Activated CD4-positive, alpha-beta T cell treated with anti-CD3 and anti-CD28 coated beads for 24 hours (primary cell): Measurements from ENCODE around the gene LYRM4.

ENCODE experiments used
- DNase-seq, 2 donors: peaks; one replicate each; pipeline ENCODE4 v3.0.0-alpha.2; 2020; ENCODE audit warnings: low read depth in 2 of 2

The LYRM4 gene

DNA sequence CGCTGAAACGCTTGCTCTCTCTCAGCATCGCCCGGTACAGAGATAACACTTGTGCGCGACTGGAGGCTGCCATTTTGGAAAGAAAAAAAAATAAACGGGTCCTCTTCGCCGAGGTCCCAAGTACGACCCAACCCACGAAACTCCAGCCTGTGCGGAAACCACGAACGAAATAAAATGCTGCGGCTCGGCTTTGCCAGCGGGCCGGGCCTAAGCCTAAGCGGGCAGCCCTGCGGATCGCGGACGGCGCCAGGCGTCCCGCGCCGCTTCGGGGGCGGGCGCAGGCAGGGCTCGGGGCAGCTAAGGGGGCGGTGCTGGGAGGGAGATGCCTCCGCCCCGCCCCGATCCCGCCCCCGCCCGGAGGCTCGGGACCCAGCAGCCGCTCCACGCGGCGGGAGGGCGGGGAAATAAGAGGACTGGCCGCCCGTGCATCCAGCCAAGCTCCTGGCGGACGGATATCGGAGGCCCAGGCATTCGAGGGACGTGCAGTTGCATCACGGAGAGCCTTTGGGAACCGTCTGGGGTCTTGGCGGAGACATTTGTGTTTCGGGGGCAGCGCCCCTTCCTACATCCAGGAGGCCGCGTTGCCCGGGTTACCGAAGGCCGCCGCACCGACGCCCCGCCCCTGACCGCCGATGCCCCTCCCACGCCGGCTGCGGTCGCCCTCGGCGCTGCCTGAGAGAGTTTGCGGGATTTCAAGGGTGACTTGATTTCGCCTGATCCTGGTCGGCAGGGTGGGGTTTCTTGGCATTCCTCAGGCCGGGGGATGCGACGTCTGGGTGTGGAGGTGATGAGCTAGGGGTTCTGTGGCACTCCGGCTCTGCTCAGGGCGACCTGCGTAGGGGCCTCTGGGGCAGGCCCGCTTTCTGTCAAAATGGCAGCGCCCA lies at the start of gene LYRM4, which contains the start of gene FARS2:
LYRM4 (minus strand) TSS at position 290 of the 884 bp plus-strand sequence; CDS start at position 73, 217 bp downstream.
FARS2 (plus strand) TSS at position 853 of the 884 bp plus-strand sequence.
- peak; percentile 79 to 84 for DNase-seq

- no peak for DNase-seq
Observed at GRCh38 chr6:5308066-5308465, 47.3 kb upstream of the LYRM4 start.

- DNase-seq: no peak
Observed at GRCh38 chr6:5307058-5307457, 46.3 kb upstream of the LYRM4 start.

DNA sequence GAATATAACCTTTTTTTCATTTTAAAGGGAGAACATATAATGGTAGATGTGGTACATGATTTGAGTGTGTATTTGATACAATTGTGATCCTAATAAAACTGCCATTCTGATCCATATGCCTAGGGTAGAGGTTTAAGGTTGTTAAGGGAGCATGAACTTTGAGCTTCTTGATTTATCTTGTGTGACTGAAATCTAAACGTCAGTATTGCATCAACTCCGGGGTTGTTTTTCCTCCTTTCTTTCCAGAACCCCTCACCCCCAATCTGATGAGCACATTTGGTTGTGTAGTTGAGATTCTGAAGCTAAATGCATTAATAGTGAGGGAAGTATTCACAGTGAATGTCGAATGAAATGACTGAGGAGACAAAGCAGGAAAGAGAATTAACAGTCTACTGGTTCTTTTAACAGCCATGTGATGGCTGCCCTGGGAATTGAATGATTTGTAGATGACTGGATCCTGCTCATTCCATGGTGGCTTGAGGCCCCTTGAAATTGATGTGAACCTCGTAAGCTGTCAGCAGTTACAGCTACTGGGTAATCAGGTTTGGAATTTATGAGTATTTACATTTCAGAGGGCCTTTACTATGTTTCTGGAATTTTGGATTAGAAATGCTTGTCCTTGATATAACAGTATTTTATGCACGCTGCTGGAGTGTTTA lies 45.3 kb upstream of the LYRM4 start:
- no peak for DNase-seq

DNA sequence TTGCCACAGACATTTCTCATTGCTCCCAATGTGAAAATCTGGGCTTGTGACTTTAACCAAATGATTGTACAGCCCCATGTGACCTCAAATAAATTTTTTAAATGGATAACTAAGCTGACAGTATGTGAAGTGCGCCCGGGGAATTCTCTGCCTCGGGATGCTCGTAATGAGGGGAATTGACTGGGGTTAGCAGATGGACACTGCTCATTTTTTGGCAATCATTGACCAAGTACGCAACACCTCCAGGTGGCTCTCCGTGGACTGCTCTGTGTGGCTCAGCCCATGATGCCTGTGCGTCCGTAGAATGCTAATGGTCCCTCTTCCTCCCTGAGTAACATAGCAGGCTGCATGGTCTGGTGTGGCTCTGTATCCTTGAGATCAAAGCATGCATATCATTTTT lies 42.9 kb upstream of the LYRM4 start:
- no peak for DNase-seq

DNA sequence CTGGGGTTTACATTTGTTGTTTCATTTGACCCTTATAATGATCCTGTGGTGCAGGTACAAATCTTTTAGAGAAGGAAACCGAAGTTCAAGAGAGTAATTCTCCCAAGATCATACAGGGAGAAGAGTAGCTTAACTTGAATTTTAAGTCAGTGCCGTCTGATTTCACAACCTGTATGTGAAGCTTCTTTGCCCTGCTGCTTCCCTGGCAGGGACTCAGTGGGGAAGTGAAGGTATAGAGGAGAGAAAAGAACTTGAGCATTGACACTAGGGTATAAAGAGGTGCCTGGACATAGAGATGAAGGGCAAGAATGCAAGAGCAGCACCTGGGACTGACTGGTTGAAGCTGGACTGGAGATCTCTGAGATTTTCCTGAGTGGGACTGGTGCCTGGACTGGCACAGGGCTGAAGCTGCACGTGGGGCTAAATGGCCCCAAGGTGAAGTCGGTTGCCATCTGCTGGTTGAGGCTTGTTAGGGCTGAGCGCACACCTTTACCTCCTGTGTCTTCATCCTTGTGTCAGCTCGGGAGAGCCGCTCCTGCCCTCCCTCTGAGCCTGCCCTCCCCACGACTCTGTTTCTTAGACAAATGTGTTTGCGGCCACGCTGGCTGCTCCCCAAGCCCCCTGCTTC lies 42.4 kb upstream of the LYRM4 start:
- peak; percentile 23 to 37 for DNase-seq

GRCh38 chr6:5302220-5302946 lies 41.6 kb upstream of the LYRM4 start:
- peak; percentile 13 to 15 for DNase-seq

DNA sequence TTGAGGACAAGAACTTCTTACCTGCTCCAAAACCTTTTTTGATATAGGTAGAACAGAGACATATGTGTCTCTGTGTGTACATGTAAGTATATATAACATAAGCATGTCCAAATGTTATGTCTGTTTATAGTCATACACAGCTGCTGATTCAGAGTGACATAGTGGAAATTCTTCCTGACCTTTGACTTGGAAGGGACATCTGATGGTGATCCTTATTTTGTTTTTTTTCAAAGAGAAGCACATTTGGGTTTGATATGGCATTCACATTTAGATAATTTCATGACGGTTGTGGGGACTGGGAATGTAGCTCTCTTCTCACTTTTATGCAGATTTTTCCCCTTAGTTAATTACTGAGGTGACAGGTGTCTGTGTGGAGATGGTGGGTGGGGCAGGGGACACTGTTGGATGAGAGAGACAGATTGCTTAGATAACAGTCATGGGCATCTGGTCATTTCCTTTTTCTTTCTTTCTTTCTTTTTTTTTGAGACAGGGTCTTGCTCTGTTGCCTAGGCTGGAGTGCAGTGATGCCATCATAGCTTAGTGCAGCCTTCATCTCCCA lies 39.5 kb upstream of the LYRM4 start:
- no peak for DNase-seq

- no peak for DNase-seq
Observed at GRCh38 chr6:5295623-5296022, 34.9 kb upstream of the LYRM4 start.

- no peak for DNase-seq
Observed at GRCh38 chr6:5294392-5295211, 33.9 kb upstream of the LYRM4 start.

- no peak for DNase-seq
Observed at GRCh38 chr6:5293692-5294091, 32.9 kb upstream of the LYRM4 start.

- no peak for DNase-seq
Observed at GRCh38 chr6:5292154-5292553, 31.4 kb upstream of the LYRM4 start.

DNA sequence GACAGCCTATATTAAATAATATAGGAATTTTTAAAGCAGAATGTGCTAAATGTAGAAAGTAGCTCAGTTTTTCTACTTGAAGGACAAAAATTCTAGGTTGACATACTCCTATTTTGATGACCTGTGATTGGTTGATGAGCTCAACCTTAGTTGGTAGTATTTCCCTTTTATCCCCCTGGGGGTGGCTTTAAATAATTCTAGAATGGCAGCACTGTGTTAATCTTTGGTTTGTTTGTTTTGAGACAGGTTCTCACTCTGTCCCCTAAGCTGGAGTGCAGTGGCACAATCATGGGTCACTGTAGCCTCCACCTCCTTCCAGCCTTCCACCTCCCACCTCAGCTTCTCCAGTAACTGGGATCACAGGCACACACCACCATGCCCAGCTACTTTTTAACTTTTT lies 29.8 kb upstream of the LYRM4 start:
- DNase-seq: no peak

GRCh38 chr6:5290097-5290496 lies 29.3 kb upstream of the LYRM4 start:
- no peak for DNase-seq

DNA sequence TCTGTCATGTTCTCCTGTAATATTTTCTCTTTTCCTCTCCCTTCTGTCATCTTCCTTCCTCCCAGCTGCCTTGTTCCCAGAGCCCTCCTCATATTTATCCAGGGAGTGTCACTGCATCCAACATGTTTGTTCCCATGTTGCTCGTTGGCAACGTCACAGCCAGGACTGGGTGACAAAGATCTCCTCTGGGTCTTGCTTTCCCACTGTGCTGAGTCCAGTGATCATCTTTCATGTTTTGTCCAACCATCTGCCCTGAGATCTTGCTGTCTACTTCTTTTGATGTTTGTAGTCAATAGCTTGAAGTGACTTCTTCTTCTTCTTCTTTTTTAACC lies 27.2 kb upstream of the LYRM4 start:
- DNase-seq: no peak

- no peak for DNase-seq
Observed at GRCh38 chr6:5287205-5287965, 26.6 kb upstream of the LYRM4 start.

GRCh38 chr6:5286780-5287179 lies 26.0 kb upstream of the LYRM4 start:
- no peak for DNase-seq

- no peak for DNase-seq
Observed at GRCh38 chr6:5285526-5285925, 24.8 kb upstream of the LYRM4 start.

DNA sequence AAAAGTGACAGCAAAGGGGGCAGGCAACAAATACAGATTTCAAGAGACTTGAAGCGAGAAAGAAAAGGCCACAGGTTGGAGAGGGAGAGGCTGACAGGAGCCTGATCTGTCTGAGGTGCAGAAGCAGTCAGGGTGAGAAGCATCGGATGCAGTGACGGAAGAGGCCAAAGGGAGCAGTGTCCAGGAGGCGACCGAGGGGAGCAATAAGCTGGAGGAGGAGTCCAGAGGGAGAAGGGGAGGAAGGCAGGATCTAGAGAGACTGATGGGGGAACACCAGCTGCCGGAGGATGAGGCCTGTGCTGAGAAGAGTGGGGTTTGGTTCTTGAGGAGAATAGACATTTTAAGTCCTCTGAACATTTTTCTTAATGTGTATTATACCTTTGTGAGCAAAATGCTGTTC lies 24.3 kb upstream of the LYRM4 start:
- no peak for DNase-seq

DNA sequence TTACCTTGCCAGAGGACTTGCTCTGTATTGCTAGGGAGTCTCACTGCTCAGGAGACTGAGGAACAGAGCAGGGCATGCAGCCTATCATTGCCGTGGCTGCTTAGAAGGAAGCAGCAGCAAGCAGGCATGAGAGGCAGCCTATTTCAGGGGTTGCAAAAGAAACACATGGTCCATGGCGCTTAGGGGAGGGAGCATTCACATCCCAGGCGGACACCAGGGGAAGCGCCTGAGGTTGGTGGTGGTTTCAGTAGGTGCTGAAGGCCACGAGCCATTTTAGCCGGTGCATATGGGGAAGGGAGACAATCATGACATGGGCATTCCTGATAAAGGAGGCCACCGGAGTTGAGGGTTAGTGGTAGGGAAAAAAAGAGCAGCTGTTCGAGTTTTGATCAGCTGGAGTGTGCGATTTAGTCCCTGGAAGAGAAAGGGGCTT lies 21.5 kb upstream of the LYRM4 start:
- DNase-seq: no peak
